HG03064 (cell line): ENCODE results near the gene EGFR.

Experiments
- ATAC-seq: cut with Tn5 transposase; IDR thresholded peaks from one replicate; pipeline ENCODE4 v1.9.1; 2021; ENCODE audit warnings: low read depth; ENCODE audit not compliant: unreplicated experiment

The EGFR gene

GRCh38 chr7:55180963-55181542 lies 162.2 kb downstream of the EGFR start:
- no peak for ATAC-seq

- ATAC-seq, result no peak
These were observed 162.9 kb downstream of the EGFR start for GRCh38 chr7:55181762-55182161.

GRCh38 chr7:55183897-55184296 lies 165.1 kb downstream of the EGFR start:
- ATAC-seq, result no peak

GRCh38 chr7:55185321-55185802 lies 166.5 kb downstream of the EGFR start:
- ATAC-seq, result no peak

- no peak for ATAC-seq
These were observed 167.3 kb downstream of the EGFR start for GRCh38 chr7:55185941-55186609.

GRCh38 chr7:55187701-55188491 lies 169.1 kb downstream of the EGFR start:
- no peak for ATAC-seq

GRCh38 chr7:55188590-55189138 lies 169.8 kb downstream of the EGFR start:
- no peak for ATAC-seq

GRCh38 chr7:55189146-55189766 lies 170.4 kb downstream of the EGFR start:
- ATAC-seq, result no peak

GRCh38 chr7:55189878-55190436 lies 171.1 kb downstream of the EGFR start:
- ATAC-seq, result no peak

GRCh38 chr7:55190511-55191160 lies 171.8 kb downstream of the EGFR start:
- ATAC-seq, result no peak

GRCh38 chr7:55191161-55191925 lies 172.5 kb downstream of the EGFR start:
- no peak for ATAC-seq

- ATAC-seq, result no peak
These were observed 173.3 kb downstream of the EGFR start for GRCh38 chr7:55191926-55192692.

- ATAC-seq, result no peak
These were observed 173.9 kb downstream of the EGFR start for GRCh38 chr7:55192723-55193122.

- ATAC-seq, result no peak
These were observed 174.4 kb downstream of the EGFR start for GRCh38 chr7:55193245-55193644.

GRCh38 chr7:55194522-55194921 lies 175.7 kb downstream of the EGFR start:
- no peak for ATAC-seq

GRCh38 chr7:55198634-55199392 lies 180.0 kb downstream of the EGFR start:
- ATAC-seq, result no peak

GRCh38 chr7:55199418-55199817 lies 180.6 kb downstream of the EGFR start:
- ATAC-seq, result no peak

- no peak for ATAC-seq
These were observed 181.6 kb downstream of the EGFR start for GRCh38 chr7:55200441-55200840.
